HCT116 (cell line): ENCODE measurements around the gene RAB8B. TPM values are rescaled to one million over a fixed set of nuclear protein-coding genes. Genes with fewer than 3 reads are reported as not detected.

Source experiments
- ATAC-seq: fragments of 200-7000 bp; cut with Tn5 transposase; 2 replicates; pipeline ENCODE4 v1.9.1; 2020; ENCODE audit warnings: mild to moderate bottlenecking, moderate library complexity
- BruUV-seq: library from RNA; stranded (reverse); fragments of 400-500 nt; replicated peaks from 2 replicates; lab custom pipeline; 2021; lab: Mats Ljungman, UMichigan
- CTCF ChIA-PET: fragments of 300-600 bp; sonication (Branson Sonifier 250); formaldehyde crosslinking; loops from one replicate; lab custom pipeline; 2021; ENCODE audit warnings: antibody characterized with exemption; lab: Charles Lee
- POLR2A ChIA-PET: fragments of 300-600, 350-600 bp; sonication (Branson Sonifier 250); formaldehyde crosslinking; loops from one replicate; lab custom pipeline; 2021; ENCODE audit warnings: antibody characterized with exemption; lab: Charles Lee
- RAD21 ChIA-PET, 2 experiments: fragments of 300-600 bp; sonication (Branson Sonifier 250); formaldehyde crosslinking; loops; one replicate each; lab custom pipeline; 2023; ENCODE audit warnings: low total read pairs in 2 of 2; ENCODE audit not compliant: uncharacterized antibody in 2 of 2, unreplicated experiment in 2 of 2, low non-redundant PET in 1 of 2; lab: Charles Lee
- DNase-seq: peaks from one replicate; pipeline ENCODE4 v3.0.0-alpha.2; 2010; ENCODE audit warnings: low read depth, low spot score
- H2AFZ ChIP-seq: fragments of 200-600 bp; shearing (Covaris generic), sonication (generic); 2 replicates; pipeline ENCODE4 v1.6.1; 2017; ENCODE audit warnings: low read depth, mixed run types, mixed read lengths, antibody characterized with exemption, low read length; ENCODE audit not compliant: poor library complexity, severe bottlenecking
- H3K27ac ChIP-seq: 2 replicates; pipeline ENCODE4 v1.5.1; 2012; ENCODE audit warnings: low read depth, low read length
- H3K27me3 ChIP-seq: fragments of 200-600 bp; sonication (generic); 2 replicates; pipeline ENCODE4 v1.6.1; 2016; ENCODE audit warnings: mixed run types, low read length, mixed read lengths; ENCODE audit not compliant: insufficient read depth
- H3K36me3 ChIP-seq, 2 experiments: fragments of 200-500 bp in 1 of 2; fragments of 200-600 bp in 1 of 2; sonication (Bioruptor generic) in 1 of 2; sonication (generic) in 1 of 2; 2 replicates each; pipeline versions ENCODE4 v1.5.1 to v1.6.1; 2014 to 2016; ENCODE audit warnings: low read length in 2 of 2, inconsistent platforms in 1 of 2, mixed read lengths in 1 of 2, mixed run types in 1 of 2; ENCODE audit not compliant: insufficient read depth in 2 of 2, control insufficient read depth in 1 of 2
- H3K4me1 ChIP-seq, 2 experiments: fragments of 200-600 bp in 1 of 2; sonication (generic) in 1 of 2; 2 replicates each; pipeline versions ENCODE4 v1.5.1 to v1.6.1; 2012 to 2017; ENCODE audit warnings: low read length in 2 of 2, inconsistent platforms in 1 of 2, mild to moderate bottlenecking in 1 of 2, mixed read lengths in 1 of 2, mixed run types in 1 of 2, moderate library complexity in 1 of 2; ENCODE audit not compliant: insufficient read depth in 2 of 2, control insufficient read depth in 1 of 2
- H3K4me2 ChIP-seq: fragments of 200-600 bp; sonication (generic); 2 replicates; pipeline ENCODE4 v1.6.1; 2017; ENCODE audit warnings: mixed run types, low read length, mixed read lengths
- H3K4me3 ChIP-seq, 2 experiments: fragments of 200-600 bp in 1 of 2; sonication (generic) in 1 of 2; replicated peaks in 1 of 2; 2 replicates each; pipeline ENCODE4 v1.5.1; 2011 to 2016; ENCODE audit warnings: low read length in 2 of 2, control low read depth in 1 of 2, low read depth in 1 of 2, mild to moderate bottlenecking in 1 of 2, mixed read lengths in 1 of 2, mixed run types in 1 of 2
- H3K79me2 ChIP-seq: fragments of 200-600 bp; sonication (generic); 2 replicates; pipeline ENCODE4 v1.6.1; 2017; ENCODE audit warnings: mild to moderate bottlenecking, mixed run types, low read length, moderate library complexity, mixed read lengths; ENCODE audit not compliant: insufficient read depth
- H3K9ac ChIP-seq: fragments of 200-600 bp; sonication (generic); 2 replicates; pipeline ENCODE4 v1.6.1; 2016; ENCODE audit warnings: low read length, mixed read lengths
- H3K9me2 ChIP-seq: fragments of 200-600 bp; sonication (generic), shearing (Covaris generic); 2 replicates; pipeline ENCODE4 v1.6.1; 2017; ENCODE audit warnings: mixed run types, mild to moderate bottlenecking, moderate library complexity; ENCODE audit not compliant: insufficient read depth
- H3K9me3 ChIP-seq, 2 experiments: fragments of 200-500 bp in 1 of 2; fragments of 200-600 bp in 1 of 2; sonication (Bioruptor generic) in 1 of 2; sonication (generic) in 1 of 2; 2 replicates each; pipeline ENCODE4 v1.6.1; 2014 to 2017; ENCODE audit warnings: low read length in 2 of 2, mixed read lengths in 2 of 2, inconsistent platforms in 1 of 2, low read depth in 1 of 2, mild to moderate bottlenecking in 1 of 2, mixed run types in 1 of 2, moderate library complexity in 1 of 2; ENCODE audit not compliant: control insufficient read depth in 1 of 2, insufficient read depth in 1 of 2
- H4K20me1 ChIP-seq: fragments of 200-600 bp; sonication (generic), shearing (Covaris generic); 2 replicates; pipeline ENCODE4 v1.6.1; 2017; ENCODE audit warnings: mixed run types, mild to moderate bottlenecking, moderate library complexity; ENCODE audit not compliant: insufficient read depth
- ATF3 ChIP-seq: IDR thresholded peaks from 2 replicates; pipeline ENCODE4 v1.6.1; 2012
- CBX3 ChIP-seq: IDR thresholded peaks from 2 replicates; pipeline ENCODE4 v1.6.1; 2012; ENCODE audit warnings: low read depth
- CEBPB ChIP-seq: IDR thresholded peaks from 2 replicates; pipeline ENCODE4 v1.6.1; 2012; ENCODE audit warnings: low read depth
- EGR1 ChIP-seq: IDR thresholded peaks from 2 replicates; pipeline ENCODE4 v1.6.1; 2012; ENCODE audit warnings: low read depth
- ELF1 ChIP-seq: IDR thresholded peaks from 2 replicates; pipeline ENCODE4 v1.6.1; 2012; ENCODE audit warnings: low read depth, borderline replicate concordance
- EZH2 ChIP-seq: fragments of 200-600 bp; sonication (generic); IDR thresholded peaks from 2 replicates; pipeline ENCODE4 v1.6.1; 2017; ENCODE audit warnings: antibody characterized with exemption, mixed run types
- EZH2phosphoT487 ChIP-seq: fragments of 200-600 bp; IDR thresholded peaks from 2 replicates; pipeline ENCODE4 v1.6.1; 2018; ENCODE audit warnings: antibody characterized with exemption, borderline replicate concordance
- FOSL1 ChIP-seq: IDR thresholded peaks from 2 replicates; pipeline ENCODE4 v1.6.1; 2012; ENCODE audit warnings: low read depth
- SRF ChIP-seq: IDR thresholded peaks from 2 replicates; pipeline ENCODE4 v1.6.1; 2012; ENCODE audit warnings: low read depth
- intact Hi-C: fragments of 100-400 bp; cut with micrococcal nuclease; formaldehyde crosslinking; loops from 2 replicates; pipeline ENCODE4 v1.10.0; 2022
- total RNA-seq: library from RNA; stranded (reverse); gene quantifications from one replicate; pipeline ENCODE4 v1.2.1, GENCODE V29; 2021; ENCODE audit not compliant: unreplicated experiment
- TF ChIP-seq, protein P1 (sequence below): IDR thresholded peaks from 2 replicates; pipeline ENCODE4 v1.6.1; 2011; ENCODE audit warnings: mild to moderate bottlenecking, low read length, moderate library complexity; ENCODE audit not compliant: insufficient replicate concordance; ENCODE audit errors: extremely low read depth

RAB8B gene
- total RNA-seq, 1 experiment from 2014 or later, result 19.4 TPM

DNA sequence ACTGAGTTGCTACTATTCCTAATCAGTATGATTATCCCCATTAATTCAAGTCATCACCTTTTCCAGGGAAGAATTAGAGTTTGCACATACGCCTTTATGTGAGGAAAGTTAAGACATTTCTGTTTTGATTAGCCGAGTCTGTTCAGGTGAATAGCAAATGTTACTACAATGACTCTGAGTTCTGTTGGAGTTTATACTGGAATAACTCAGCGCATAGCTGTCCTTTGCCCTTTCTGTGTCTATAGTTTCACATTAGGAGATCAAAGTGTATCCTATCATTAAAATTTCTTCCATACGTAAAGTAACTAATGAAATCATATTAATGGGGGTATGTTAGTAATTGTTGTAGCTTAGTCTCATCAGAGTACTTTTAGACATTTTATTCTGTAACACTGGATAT, 4.9 kb downstream of the RAB8B start:
- intact Hi-C loops, result no loop called here
- Histone ChIP-seq H3K9ac (no peak overlapping the region), H2AFZ (no peak overlapping the region), H3K79me2 (no peaks in the 10 kb centered on the region), H3K36me3 (no peaks in the 10 kb centered on the region), H3K27ac (no peak overlapping the region), H3K4me1 (peaks cover 0 to 10% of the 10 kb centered on the region in 2 experiments; a peak in 2 of 4 replicates), H4K20me1 (no peaks in the 10 kb centered on the region), H3K9me2 (no peaks in the 10 kb centered on the region), H3K4me3 (no peak overlapping the region), H3K27me3 (no peaks in the 10 kb centered on the region), H3K4me2 (no peak overlapping the region), H3K9me3 (no peaks in the 10 kb centered on the region)
- CTCF ChIA-PET, result no interaction called here
- DNase-seq (no peak), ATAC-seq (no peak)
- TF ChIP-seq CBX3 (no peak), EGR1 (no peak), EZH2 (no peak), EZH2phosphoT487 (no peak), CEBPB (no peak), ELF1 (no peak)
- BruUV-seq, result no TSS peak
- RAD21 ChIA-PET, result no interaction called here
- POLR2A ChIA-PET, result no interaction called here

DNA sequence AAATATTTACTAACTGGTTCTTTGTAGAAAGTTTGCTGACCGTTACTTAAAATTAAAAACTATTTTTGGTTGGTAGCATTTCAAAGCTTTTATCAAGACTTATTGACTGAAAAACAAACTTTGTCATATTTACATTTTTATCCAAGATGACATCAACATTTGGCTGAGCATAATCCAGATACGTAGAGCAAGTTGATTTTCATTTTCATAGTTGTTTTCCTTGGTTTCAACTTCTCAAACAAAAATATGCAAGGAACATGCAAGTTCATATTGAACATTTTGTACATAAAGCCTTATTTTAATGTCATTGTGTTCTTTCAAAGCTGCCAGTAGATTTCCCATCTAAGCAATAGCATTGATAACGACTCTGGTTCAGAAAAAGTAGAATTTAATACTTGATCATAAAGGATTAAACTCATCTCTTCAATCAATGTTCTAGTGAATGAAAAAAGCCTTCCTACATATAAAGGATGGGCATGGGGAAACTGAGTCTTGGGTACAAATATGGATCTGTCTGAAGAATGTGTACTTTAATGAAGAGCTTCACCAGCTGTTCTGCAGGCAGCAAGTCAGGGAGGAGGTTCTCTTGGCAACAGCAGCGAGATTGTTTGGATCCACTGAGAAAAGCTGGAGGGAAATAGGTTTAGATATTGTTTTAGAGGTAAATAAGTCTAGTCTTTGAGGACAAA, 5.6 kb downstream of the RAB8B start:
- Histone ChIP-seq H3K79me2 (no peaks in the 10 kb centered on the region), H3K4me2 (no peak overlapping the region), H3K27me3 (no peaks in the 10 kb centered on the region), H3K9me3 (no peaks in the 10 kb centered on the region), H3K4me3 (no peak overlapping the region), H3K36me3 (no peaks in the 10 kb centered on the region), H3K27ac (no peak overlapping the region), H3K9me2 (no peaks in the 10 kb centered on the region), H4K20me1 (no peaks in the 10 kb centered on the region), H2AFZ (no peak overlapping the region), H3K9ac (no peak overlapping the region), H3K4me1 (peaks cover 0 to 6% of the 10 kb centered on the region in 2 experiments; a peak in 2 of 4 replicates)
- intact Hi-C loops, result no loop called here
- ATAC-seq (no peak), DNase-seq (no peak)
- no TSS peak for BruUV-seq
- POLR2A ChIA-PET, result no interaction called here
- TF ChIP-seq CEBPB (no peak), FOSL1 (no peak), ATF3 (no peak), CBX3 (no peak), SRF (no peak)
- TF ChIP-seq, protein P1, sequence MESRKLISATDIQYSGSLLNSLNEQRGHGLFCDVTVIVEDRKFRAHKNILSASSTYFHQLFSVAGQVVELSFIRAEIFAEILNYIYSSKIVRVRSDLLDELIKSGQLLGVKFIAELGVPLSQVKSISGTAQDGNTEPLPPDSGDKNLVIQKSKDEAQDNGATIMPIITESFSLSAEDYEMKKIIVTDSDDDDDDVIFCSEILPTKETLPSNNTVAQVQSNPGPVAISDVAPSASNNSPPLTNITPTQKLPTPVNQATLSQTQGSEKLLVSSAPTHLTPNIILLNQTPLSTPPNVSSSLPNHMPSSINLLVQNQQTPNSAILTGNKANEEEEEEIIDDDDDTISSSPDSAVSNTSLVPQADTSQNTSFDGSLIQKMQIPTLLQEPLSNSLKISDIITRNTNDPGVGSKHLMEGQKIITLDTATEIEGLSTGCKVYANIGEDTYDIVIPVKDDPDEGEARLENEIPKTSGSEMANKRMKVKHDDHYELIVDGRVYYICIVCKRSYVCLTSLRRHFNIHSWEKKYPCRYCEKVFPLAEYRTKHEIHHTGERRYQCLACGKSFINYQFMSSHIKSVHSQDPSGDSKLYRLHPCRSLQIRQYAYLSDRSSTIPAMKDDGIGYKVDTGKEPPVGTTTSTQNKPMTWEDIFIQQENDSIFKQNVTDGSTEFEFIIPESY, result no peak
- RAD21 ChIA-PET, result no interaction called here
- CTCF ChIA-PET, result no interaction called here
